Measurements from ENCODE around the gene XPO6. TPM values are rescaled to one million over a fixed set of nuclear protein-coding genes. Genes with fewer than 3 reads are reported as not detected.
"Not testable (repeated sequence)": the region's sequence is repeated elsewhere in the genome, so short reads cannot be mapped to it uniquely, and the experiment has no call there.

Gene XPO6
- total RNA-seq, 1 donor from 2014 or later: 230 TPM

- intact Hi-C loops (cut with micrococcal nuclease): no loop called here
- no peak for DNase-seq
- no peaks in the 10 kb centered on the region for H3K36me3 Mint-ChIP-seq (ENCODE audit: low read depth)
- peaks cover 3% of the 10 kb centered on the region for H3K27me3 Mint-ChIP-seq
- H3K4me3 Mint-ChIP-seq: no peak overlapping the region
- no peak overlapping the region for H3K27ac Mint-ChIP-seq
- H3K4me1 Mint-ChIP-seq: no peaks in the 10 kb centered on the region
- peaks cover 7% of the 10 kb centered on the region for H3K9me3 Mint-ChIP-seq
Measured at GRCh38 chr16:28231763-28232162, 20.0 kb upstream of the XPO6 start.

- H3K27me3 Mint-ChIP-seq; DNase-seq; H3K36me3 Mint-ChIP-seq (ENCODE audit: low read depth); H3K4me1 Mint-ChIP-seq; H3K9me3 Mint-ChIP-seq; H3K4me3 Mint-ChIP-seq; H3K27ac Mint-ChIP-seq; intact Hi-C loops (cut with micrococcal nuclease): not testable (repeated sequence)
Measured at GRCh38 chr16:28223909-28224308, 12.1 kb upstream of the XPO6 start.

GRCh38 chr16:28219777-28220176 is 8.0 kb upstream of the XPO6 start:
- H3K27ac Mint-ChIP-seq; H3K4me3 Mint-ChIP-seq; H3K9me3 Mint-ChIP-seq; DNase-seq; intact Hi-C loops (cut with micrococcal nuclease); H3K27me3 Mint-ChIP-seq; H3K4me1 Mint-ChIP-seq; H3K36me3 Mint-ChIP-seq (ENCODE audit: low read depth): not testable (repeated sequence)

- Mint-ChIP-seq H3K36me3 (ENCODE audit: low read depth) (no peaks in the 10 kb centered on the region), H3K27me3 (no peaks in the 10 kb centered on the region), H3K27ac (no peak overlapping the region), H3K4me1 (peaks cover 2% of the 10 kb centered on the region), H3K9me3 (no peaks in the 10 kb centered on the region), H3K4me3 (no peak overlapping the region)
- DNase-seq: no peak
- intact Hi-C loops (cut with micrococcal nuclease): no loop called here
Measured at GRCh38 chr16:28219282-28219681, 7.5 kb upstream of the XPO6 start.

- H3K9me3 Mint-ChIP-seq: no peaks in the 10 kb centered on the region
- H3K36me3 Mint-ChIP-seq (ENCODE audit: low read depth): no peaks in the 10 kb centered on the region
- intact Hi-C loops (cut with micrococcal nuclease): loop anchor here (1.0 kb wide), 2 partner anchors 79 to 246 kb away; no protein-coding TSS in a partner anchor
- peaks cover 2% of the 10 kb centered on the region for H3K4me1 Mint-ChIP-seq
- no peak overlapping the region for H3K27ac Mint-ChIP-seq
- H3K27me3 Mint-ChIP-seq: no peaks in the 10 kb centered on the region
- H3K4me3 Mint-ChIP-seq: no peak overlapping the region
- peak; percentile 90 for DNase-seq
Measured at GRCh38 chr16:28218109-28218508, 6.3 kb upstream of the XPO6 start.

GRCh38 chr16:28217326-28217725 is 5.6 kb upstream of the XPO6 start:
- no peak overlapping the region for H3K27ac Mint-ChIP-seq
- no peaks in the 10 kb centered on the region for H3K36me3 Mint-ChIP-seq (ENCODE audit: low read depth)
- peaks cover 2% of the 10 kb centered on the region for H3K4me1 Mint-ChIP-seq
- intact Hi-C loops (cut with micrococcal nuclease): no loop called here
- no peaks in the 10 kb centered on the region for H3K9me3 Mint-ChIP-seq
- H3K27me3 Mint-ChIP-seq: no peaks in the 10 kb centered on the region
- no peak for DNase-seq
- H3K4me3 Mint-ChIP-seq: no peak overlapping the region

- DNase-seq: no peak
- no peak overlapping the region for H3K4me3 Mint-ChIP-seq
- H3K27ac Mint-ChIP-seq: peak overlapping the region; percentile 53
- H3K27me3 Mint-ChIP-seq: no peaks in the 10 kb centered on the region
- intact Hi-C loops (cut with micrococcal nuclease): loop anchor here (5.0 kb wide), 2 partner anchors 36 to 609 kb away; partner anchors contain the start of gene ATXN2L
- no peaks in the 10 kb centered on the region for H3K9me3 Mint-ChIP-seq
- H3K4me1 Mint-ChIP-seq: peaks cover 15% of the 10 kb centered on the region
- peaks cover 20% of the 10 kb centered on the region for H3K36me3 Mint-ChIP-seq (ENCODE audit: low read depth)
Measured at GRCh38 chr16:28213396-28213795, 1.6 kb upstream of the XPO6 start.

GRCh38 chr16:28212532-28212873 is 738 bp upstream of the XPO6 start:
- DNase-seq: no peak
- intact Hi-C loops (cut with micrococcal nuclease): loop anchor here (1.0 to 5.0 kb wide), 5 partner anchors 19 to 610 kb away; partner anchors contain the start of genes ATXN2L and CLN3
- peaks cover 20% of the 10 kb centered on the region for H3K4me1 Mint-ChIP-seq
- H3K27ac Mint-ChIP-seq: peak overlapping the region; percentile 95
- H3K4me3 Mint-ChIP-seq: peak overlapping the region; percentile 69
- no peaks in the 10 kb centered on the region for H3K27me3 Mint-ChIP-seq
- no peaks in the 10 kb centered on the region for H3K9me3 Mint-ChIP-seq
- peaks cover 28% of the 10 kb centered on the region for H3K36me3 Mint-ChIP-seq (ENCODE audit: low read depth)

- H3K27ac Mint-ChIP-seq: peak overlapping the region; percentile 92
Measured at GRCh38 chr16:28210979-28211588, 681 bp downstream of the XPO6 start.

GRCh38 chr16:28210264-28210663 is 1.5 kb downstream of the XPO6 start:
- H3K4me3 Mint-ChIP-seq: peak overlapping the region; percentile 89
- DNase-seq: peak; percentile 66
- no peaks in the 10 kb centered on the region for H3K9me3 Mint-ChIP-seq
- H3K36me3 Mint-ChIP-seq (ENCODE audit: low read depth): peaks cover 45% of the 10 kb centered on the region
- peaks cover 29% of the 10 kb centered on the region for H3K4me1 Mint-ChIP-seq
- intact Hi-C loops (cut with micrococcal nuclease): loop anchor here (1.0 to 5.0 kb wide), 4 partner anchors 8 to 612 kb away; partner anchors contain the start of gene ATXN2L
- H3K27ac Mint-ChIP-seq: peak overlapping the region; percentile 92
- no peaks in the 10 kb centered on the region for H3K27me3 Mint-ChIP-seq

More at GRCh38 chr16:28210979-28211588, 681 bp downstream of the XPO6 start:
- Mint-ChIP-seq H3K27me3 (no peaks in the 10 kb centered on the region), H3K9me3 (no peaks in the 10 kb centered on the region), H3K36me3 (ENCODE audit: low read depth) (peaks cover 42% of the 10 kb centered on the region), H3K4me3 (peak overlapping the region; percentile 89), H3K4me1 (peaks cover 29% of the 10 kb centered on the region)
- peak; percentile 87 for DNase-seq
- intact Hi-C loops (cut with micrococcal nuclease): loop anchor here (1.0 to 5.0 kb wide), 4 partner anchors 9 to 611 kb away; partner anchors contain the start of gene ATXN2L

GRCh38 chr16:28208824-28209223 is 2.9 kb downstream of the XPO6 start:
- peak overlapping the region; percentile 85 for H3K27ac Mint-ChIP-seq
- H3K36me3 Mint-ChIP-seq (ENCODE audit: low read depth): peaks cover 45% of the 10 kb centered on the region
- H3K4me1 Mint-ChIP-seq: peaks cover 29% of the 10 kb centered on the region
- no peaks in the 10 kb centered on the region for H3K9me3 Mint-ChIP-seq
- H3K4me3 Mint-ChIP-seq: peak overlapping the region; percentile 89
- no peaks in the 10 kb centered on the region for H3K27me3 Mint-ChIP-seq
- no peak for DNase-seq
- intact Hi-C loops (cut with micrococcal nuclease): no loop called here

GRCh38 chr16:28208131-28208530 is 3.6 kb downstream of the XPO6 start:
- no peak for DNase-seq
- Mint-ChIP-seq H3K27ac (peak overlapping the region; percentile 85), H3K27me3 (no peaks in the 10 kb centered on the region), H3K4me3 (peak overlapping the region; percentile 89), H3K9me3 (no peaks in the 10 kb centered on the region), H3K4me1 (peaks cover 29% of the 10 kb centered on the region), H3K36me3 (ENCODE audit: low read depth) (peaks cover 45% of the 10 kb centered on the region)
- intact Hi-C loops (cut with micrococcal nuclease): no loop called here

- peaks cover 45% of the 10 kb centered on the region for H3K36me3 Mint-ChIP-seq (ENCODE audit: low read depth)
- H3K27me3 Mint-ChIP-seq: no peaks in the 10 kb centered on the region
- no peak for DNase-seq
- intact Hi-C loops (cut with micrococcal nuclease): no loop called here
- H3K27ac Mint-ChIP-seq: peak overlapping the region; percentile 64
- peak overlapping the region; percentile 61 for H3K4me3 Mint-ChIP-seq
- H3K9me3 Mint-ChIP-seq: no peaks in the 10 kb centered on the region
- H3K4me1 Mint-ChIP-seq: peaks cover 29% of the 10 kb centered on the region
Measured at GRCh38 chr16:28207399-28207798, 4.4 kb downstream of the XPO6 start.

GRCh38 chr16:28205974-28206373 is 5.8 kb downstream of the XPO6 start:
- H3K27ac Mint-ChIP-seq: no peak overlapping the region

More at GRCh38 chr16:28205974-28206373, 5.8 kb downstream of the XPO6 start:
- intact Hi-C loops (cut with micrococcal nuclease): no loop called here
- Mint-ChIP-seq H3K36me3 (ENCODE audit: low read depth) (peaks cover 50% of the 10 kb centered on the region), H3K4me3 (no peak overlapping the region), H3K27me3 (no peaks in the 10 kb centered on the region), H3K9me3 (no peaks in the 10 kb centered on the region), H3K4me1 (peaks cover 31% of the 10 kb centered on the region)
- DNase-seq: no peak

Data from activated CD4-positive, alpha-beta T cell treated with anti-CD3 and anti-CD28 coated beads, Interleukin-2, amount 10 ng/mL, durations not matched to agents 24 days and 14 days (primary cell).